Stimulated activated CD8-positive, alpha-beta memory T cell treated with anti-CD3 and anti-CD28 coated beads, Interleukin-4, amount 100 ng/mL, for 48 hours (primary cell): ENCODE results near the gene PYROXD2.

Experiments used
- DNase-seq: peaks from one replicate; pipeline ENCODE4 v3.0.0-alpha.2; 2020

PYROXD2 gene

DNA sequence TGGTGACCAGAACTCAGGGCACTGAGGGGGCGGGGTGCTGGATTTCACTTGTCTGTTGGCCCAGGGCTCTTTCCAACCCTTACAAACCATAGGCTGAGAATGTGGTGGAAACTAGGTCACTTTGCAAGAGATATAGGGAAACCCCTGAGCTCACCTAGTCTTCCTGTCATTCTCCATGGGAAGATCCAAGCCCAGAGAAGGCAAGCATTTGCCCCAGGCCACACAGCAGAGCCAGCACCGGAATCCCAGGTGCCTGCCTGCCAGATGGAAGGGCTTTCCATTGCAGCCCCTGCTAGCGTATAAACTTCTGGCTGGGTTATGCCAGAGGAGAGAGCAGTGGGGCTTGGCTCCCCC lies 427 bp downstream of the PYROXD2 start:
- DNase-seq, result no peak

DNA sequence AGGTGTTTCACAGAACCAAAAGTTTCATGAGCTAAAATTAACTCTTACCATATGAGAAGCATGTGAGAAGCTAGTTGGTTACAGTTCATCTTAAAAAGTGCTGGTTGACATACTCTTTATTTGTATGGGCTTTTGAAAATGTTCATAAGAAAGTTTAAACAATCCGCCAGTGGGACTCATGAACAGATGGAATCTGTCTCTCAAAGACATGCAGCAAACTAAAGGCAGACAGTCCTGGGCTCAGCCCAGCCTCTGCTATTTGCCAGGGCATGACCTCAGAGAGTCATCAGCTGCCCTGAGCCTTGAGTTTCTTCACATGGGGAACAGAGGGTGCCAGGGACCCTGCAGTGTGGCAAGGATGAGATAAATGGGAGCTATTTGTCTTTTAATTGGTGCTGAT lies 3.2 kb downstream of the PYROXD2 start:
- DNase-seq, result no peak

DNA sequence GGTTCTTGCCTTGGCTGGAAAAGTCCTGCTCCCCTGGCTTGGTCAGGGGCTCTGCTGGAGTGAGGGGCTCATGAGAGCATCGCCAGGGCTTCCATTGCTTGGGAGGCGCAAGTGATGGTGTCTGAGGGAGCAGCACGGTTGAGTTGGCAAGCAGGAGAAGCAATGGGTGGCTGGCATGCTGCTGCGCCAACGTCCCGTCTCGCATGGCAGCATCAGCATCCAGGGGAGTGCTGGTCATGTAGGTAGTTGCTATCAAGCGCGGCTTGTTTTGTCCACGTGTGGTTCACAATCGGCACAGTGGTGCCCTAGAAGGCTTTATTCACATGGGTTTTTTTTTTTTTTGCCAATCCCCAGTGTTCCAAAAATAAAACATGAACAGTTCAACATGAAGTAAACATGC lies 3.8 kb downstream of the PYROXD2 start:
- no peak for DNase-seq

DNA sequence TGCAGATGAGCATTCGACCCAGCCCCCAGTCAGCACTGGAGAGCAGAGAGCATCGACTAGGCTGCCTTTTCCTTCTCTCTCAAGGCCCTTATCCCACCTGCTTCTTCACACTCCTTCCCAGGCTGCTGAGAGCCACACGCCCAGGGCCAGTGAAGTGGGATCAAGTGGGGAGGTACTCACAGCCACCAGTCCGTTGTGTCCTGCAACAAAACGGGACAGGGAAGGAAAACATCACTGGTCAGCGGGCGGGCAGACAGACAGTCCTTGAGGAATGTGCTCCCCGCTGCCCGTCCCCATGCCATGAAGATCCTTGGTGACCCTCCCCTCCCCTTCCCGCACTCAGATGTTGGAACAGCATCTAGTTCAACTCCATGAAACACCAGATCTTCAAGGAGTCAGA lies 4.2 kb downstream of the PYROXD2 start:
- no peak for DNase-seq

DNA sequence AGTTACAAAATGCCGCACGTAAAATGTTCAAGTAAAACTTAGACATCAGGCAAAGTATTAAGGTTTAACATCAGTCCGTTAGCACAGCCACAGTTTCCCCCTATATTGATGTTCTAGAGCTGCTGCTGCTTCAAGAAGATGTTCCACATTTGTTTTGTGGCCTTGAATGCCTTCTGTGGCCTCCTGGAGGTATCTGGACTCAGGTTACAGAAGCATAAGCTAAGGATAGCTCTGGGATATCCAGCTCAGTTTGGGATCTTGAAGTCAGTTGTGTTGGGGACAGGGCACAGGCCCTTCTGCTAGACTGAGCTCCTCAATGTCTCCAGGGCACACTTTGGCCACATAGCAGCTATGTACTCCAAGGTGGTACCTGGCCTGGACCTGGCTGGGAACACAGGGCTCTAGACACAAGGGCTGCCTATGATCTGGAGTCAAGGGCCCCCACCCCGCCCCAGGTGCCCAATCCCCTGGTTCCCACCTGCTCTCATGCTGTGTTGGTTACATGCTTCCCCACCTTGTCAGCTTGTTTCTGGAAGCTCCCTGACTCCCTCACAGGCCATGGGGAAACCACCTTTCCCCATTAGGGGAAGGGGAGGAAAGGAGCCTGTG lies 4.7 kb downstream of the PYROXD2 start:
- no peak for DNase-seq

DNA sequence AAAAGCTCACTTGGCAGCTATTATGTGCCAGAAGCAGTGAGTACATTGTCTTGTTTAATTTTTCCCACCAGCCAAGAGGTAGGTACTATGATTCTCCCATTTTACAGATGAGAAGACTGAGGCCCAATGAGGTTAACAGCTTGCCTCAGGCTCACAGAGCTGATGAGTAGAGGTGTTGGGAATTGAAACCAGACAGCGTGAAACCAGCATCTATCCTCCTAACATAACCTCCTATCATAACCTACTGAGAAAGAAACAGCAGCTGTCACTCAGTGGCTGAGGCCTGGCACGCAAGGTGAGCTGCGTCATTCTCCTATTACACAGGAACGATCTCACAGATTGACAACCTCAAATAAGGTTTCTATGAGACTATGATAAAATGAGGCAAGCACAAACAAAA lies 6.2 kb downstream of the PYROXD2 start:
- no peak for DNase-seq

DNA sequence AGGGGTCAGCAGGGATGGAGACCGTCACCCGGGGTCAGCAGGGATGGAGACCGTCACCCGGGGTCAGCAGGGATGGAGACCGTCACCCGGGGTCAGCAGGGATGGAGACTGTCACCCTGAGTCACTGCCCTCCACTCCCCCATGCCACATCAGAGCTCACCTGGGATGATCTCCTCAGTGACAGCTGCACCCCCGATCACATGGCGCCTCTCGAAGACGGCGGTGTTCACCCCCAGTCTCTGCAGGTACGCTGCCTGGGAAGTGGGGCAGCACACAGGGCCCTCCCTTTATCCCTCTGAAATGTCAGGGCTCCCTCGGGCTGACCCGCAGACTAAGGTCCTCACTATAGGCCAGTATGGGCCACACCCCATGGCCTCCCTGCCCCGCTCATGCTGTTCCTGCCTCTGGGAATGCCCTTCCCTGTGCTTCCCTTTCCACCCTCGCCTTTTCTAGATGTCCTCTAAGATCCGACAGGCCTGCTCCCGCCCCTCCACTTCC lies 7.2 kb downstream of the PYROXD2 start:
- DNase-seq, result no peak

DNA sequence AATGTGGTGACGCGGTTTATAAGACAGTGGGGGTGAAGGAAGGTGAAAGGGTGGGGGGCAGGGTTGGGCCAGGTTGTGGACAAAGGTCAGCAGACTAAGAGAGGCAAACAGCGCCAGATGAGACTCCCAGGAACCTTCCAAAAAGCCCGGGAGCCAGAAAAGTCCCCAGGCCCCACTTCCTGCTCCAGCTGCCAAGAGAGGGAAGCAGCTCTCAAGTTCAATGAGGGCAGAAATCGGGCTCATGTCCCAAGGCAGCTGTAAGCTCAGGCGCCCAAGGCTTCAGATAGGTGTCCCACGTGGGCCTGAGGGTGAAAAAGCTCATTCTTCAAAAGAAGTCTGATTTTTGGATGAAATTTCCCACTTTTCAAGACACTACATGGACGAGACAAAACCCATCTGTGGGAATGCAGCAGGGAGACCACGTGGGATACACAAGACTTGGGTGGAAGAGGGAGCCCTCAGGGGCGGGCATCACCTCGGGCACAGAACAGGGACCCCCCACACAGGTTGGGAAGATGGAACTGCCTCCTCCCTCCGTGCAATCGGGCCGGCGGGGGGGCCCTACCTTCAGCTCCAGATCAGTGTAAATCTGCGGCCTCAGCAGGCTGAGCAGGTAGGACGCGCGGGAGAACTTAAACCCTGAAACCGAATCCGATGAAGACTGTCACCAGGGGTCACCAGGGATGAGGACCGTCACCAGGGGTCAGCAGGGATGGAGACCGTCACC lies 7.8 kb downstream of the PYROXD2 start:
- no peak for DNase-seq

DNA sequence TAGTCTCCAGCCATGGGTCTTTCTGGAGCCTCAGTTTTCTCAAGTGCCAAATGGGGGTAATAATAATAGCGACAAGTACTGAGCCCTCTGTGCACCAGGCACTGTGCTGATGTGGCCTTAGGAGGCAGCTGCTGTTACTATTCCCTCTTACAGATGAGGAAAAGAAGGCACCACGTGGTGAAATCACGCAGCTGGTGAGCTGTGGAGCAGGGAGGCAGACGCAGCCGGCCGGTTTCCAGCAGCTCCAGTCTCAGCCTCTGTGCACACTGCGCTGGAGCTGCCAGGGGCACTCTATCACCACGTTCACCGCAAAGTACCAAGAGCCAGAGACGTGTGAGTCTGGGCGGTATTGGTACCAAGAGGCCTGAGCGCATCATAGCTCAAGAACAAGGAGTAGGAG lies 9.6 kb downstream of the PYROXD2 start:
- DNase-seq, result no peak

DNA sequence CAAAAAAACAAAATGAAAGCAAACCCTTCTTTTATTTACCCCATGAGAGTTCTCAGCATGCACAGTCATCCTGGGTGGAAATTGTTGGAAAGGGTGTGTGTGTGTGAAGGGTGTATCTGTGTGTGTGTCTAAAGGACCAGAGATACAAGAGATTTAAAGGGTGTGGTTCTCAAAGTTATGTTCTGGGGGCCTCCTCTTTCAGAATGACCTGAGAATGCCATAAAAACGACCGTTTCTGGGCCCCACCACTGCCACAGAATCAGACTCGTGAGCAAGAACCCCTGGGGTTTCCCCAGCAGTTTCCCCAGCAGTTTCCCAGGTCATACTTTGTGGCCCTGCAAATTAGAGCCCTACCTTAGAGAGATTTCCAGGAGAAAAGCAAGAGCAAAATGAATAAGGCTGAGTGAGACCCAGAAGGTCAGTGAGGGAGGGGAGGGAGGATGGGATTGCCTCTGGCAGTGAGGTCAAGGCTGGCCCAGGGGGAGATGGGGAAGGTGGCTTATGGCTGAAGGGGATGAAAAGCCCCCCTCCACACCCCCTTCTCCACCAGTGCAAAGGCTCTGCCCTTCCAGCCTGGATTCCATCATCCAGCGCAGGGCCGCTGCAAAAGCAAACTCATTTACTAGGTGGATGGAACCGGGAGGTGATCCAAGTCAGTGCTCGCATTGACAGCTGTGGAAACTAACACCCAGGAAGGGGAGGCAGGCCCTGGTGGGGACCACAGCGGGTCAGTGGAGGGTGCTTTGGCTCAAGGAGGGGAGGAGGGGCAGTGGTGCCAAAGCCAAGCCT lies 10.2 kb downstream of the PYROXD2 start:
- DNase-seq, result peak; percentile 37

DNA sequence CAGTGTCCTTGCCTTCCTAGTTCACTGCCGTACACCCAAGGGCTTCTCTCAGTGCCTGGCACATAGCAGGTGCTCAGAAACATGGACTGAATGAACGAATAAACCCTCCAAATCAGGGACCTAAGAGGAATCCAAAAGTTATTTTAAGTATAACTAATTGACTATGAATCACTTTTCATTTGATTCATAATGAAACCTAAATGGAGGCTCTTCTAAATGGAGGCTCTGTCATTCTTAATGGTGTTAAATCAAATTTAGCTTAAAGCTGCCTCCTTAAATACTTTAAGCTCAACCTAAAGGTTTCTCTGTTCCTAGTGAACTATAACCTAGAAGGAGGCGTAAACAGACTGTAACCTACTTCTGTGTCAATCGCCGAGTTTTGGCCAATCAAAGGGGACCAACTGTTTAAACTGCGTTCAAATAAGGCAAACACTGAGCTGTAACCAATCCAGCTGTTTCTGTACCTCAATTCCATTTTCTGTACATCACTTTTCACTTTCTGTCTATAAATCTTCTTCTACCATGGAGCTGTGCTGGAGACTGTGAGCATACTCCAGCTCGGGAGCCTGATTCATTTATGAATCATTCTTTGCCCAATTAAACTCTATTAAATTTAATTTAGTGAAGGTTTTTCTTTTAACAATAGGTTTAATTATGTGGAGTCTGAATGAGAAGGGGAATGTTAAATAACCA lies 11.0 kb downstream of the PYROXD2 start:
- no peak for DNase-seq

DNA sequence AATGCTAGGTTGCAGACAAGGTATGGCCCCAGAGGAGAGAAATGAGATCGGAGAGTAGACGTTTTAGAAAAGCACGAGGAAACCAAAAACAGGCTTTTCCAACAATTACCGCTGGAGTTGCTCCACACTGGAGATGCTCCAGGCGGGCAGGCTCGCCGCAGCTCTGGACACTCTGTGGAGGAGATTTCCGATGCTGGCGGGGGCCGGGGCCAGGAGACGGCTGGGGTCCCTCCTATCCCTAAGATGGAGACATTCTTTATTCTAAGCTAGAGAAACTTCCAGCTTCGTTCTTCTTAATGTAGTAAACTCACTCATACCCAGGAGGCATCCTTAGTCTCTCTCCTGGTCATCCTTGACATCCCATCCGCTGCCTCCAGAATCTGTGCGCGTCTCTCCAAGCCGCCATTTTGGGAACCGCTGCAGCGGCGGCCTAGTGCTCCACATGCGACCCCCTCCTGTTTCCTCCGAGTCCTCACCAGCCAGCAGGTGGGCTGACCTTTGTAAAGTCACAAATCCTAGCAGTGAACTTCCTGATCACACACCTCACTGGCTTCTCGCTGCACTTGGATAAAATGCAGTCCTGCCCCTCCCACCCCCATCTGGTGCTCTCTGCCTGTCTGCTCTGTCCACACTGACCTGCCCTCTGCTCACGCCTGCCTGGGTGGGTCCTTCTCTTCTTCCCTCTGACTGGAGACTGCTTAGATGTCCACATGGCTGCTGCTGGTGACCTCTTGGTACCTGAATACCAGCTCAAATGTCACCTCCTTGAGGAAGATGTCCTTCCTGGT lies 11.9 kb downstream of the PYROXD2 start:
- no peak for DNase-seq

DNA sequence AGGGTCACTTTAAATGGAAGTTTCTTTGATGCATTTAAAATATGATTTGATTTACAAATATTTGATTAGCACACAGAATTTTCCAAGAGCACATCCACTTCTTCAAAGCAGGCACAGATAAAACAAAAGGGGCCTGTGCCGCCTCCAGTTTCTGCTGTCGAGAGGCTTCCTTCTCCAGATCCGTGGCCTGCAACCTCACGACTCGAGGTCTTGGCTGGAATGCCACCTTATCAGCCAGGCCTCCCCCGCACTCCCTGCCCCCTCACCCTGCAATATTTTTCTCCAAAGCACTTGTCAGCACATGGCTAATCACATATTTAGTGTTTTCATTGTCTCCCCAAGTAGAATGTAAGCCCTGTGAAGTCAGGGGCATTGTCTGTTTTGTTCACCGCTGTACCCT lies 12.5 kb downstream of the PYROXD2 start:
- DNase-seq, result no peak

DNA sequence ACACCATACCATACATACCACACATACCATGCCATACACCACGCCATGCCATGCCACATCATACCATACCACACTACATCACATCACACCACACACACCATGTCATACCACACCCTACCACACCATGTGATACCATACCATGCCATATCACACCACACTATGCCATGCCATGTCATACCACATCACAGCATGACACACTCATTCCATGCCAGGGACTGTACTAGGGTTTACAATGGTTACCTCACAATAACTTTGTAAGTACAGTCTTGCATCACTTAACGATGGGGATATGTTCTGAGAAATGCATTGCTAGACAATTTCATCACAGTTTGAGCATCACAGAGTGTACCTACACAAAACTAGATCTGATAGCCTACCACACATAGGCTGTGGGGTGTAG lies 14.5 kb downstream of the PYROXD2 start:
- no peak for DNase-seq

DNA sequence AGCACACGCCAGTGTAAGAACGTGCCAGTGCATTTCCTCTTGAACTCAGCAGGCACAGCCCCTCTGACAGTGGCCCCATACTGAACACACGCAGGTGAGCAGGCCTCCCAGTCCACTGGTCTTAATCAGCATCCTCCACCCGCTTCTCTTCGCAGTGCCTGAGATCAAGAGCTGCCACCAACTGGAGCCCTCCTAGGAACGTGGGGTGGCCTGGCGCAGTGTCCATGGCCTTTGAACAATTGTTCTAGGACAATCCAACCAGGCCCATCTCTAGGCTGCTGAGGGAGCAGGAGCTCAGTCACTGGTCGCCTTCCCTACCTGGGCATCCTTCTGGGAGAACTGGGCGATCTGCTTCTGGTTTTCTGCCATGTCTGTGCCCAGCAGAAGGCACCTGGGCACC lies 15.2 kb downstream of the PYROXD2 start:
- no peak for DNase-seq

DNA sequence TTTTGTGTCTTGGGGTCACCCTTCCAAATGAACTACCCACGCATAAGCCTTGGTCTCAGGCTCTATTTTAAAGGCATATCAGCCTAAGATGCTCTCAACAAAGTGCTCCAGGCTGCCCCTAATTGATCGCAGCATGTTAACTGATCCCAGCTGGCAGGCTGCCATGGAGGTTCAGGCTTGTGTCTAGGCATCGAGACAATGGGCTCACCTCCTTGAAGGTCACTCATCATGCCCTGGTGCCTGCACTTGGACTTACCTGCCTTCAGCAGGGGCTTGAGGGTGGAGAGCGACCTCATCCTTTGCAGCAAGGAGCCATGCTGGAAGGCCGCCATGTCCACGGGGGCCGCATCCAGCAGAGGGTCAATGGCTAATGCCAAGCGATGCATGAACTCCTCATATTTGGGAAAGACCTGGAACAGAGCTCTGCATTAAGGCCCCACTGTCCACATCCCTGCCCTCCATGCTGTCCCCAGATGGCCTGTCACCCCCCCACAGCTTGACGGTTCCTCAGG lies 17.8 kb downstream of the PYROXD2 start:
- no peak for DNase-seq

DNA sequence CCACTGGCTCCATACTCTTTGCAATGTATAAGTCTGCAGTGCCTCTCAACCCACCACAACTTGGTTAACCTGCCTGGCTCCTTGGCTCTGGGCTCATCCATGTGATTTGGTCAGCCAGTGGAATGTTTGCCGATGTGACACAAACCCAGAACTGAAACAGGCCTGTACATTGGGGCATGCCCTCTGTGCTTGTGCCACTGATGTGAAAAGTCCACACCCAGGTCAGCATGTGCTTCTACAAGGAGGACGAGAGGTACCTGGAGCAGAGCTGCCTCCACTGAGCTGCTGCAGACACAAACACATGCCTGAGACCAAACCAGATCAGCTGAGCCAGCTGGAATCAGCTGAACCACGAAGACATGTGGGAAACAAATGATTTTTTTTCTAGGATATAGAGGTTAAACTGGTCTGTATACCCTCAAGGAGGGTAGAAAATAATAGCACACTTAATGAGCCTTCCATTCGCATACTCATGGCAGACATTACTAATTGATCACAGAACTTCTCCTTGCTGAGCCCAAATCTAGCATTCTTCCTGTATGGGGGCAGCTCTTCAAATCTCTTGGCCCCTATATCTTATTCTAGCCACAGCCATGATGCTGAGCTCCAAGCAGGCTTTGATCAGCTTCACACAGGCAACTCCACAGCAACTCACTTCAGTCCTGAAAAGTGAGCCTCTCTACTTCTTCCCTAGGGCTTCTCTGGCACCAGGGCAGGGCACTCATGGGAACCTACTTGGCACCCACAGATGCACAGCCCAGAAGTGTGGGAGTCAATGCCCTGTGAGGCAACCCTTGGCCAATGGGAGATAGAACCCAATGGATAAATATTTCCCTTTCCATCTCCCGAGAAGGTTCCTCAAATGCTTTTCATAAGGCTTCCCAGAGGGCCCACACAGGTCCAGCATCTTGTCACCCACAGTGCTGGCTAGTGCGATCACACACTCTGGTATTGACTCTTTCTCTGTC lies 18.6 kb downstream of the PYROXD2 start:
- no peak for DNase-seq

DNA sequence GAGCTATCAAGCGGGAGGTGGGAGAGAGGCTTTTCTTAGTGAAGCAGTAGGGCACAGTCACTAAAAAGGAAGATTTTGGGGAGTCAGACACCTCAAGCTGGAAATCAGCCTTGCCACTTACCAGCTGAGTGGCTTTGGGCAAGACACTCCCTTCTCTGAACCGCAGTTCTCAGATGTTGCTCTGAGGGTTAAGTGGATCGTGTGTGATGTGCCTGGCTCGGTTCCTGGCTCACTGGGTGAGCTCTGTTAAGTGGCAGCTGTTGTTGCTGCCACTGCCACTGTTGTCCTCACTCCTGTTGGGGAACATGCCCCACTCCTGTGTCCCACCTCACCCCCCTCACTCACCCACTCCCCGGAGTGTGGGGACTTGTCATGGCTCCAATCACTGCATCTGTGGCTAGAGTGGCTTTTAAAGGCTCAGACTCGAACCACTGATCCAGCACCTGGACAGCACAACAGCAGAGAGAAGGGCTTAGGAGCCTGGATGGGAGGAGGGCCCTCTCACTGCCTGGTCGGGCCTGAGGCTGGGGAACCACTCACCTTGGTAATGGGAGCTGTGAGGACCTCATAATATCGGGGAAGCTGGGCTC lies 20.0 kb downstream of the PYROXD2 start:
- DNase-seq, result no peak

DNA sequence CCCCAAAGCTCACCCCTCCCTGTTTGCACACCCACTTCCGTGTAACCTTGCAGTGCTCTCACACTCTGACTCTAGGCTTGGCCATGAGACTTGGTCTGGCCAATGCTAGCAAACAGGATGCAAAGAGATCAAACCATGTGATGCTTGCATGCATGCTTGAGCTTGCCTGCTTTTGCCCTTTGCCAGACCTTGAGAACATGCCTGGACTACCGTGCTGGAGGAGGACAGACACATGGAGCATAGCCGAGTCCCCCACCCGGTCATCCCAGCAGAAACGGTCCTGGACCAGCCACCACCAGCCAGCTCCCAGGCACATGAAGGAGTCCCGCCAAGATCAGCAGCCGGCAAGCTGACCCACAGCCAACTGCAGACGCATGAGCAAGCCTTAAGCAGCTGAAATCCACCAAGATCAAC lies 23.4 kb downstream of the PYROXD2 start:
- no peak for DNase-seq

DNA sequence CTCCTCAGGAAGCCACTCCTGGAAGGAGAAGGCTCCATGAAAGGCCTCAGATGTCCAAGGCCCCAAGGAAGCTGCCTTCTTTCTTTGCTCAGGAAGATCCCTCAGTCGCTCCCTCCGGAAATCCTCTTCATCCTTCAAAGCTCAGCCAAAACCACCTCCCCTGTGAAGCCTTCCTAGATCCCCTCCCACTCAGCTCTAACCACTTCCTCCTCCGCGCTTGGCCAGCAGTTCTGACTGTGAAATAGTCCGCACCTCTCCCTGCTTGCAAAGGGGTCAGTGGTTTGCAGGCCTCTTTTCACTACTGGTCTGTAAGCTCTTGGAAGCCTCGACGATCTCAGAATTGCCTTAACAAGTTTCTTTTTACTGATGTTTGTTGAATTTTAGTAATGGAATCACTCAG lies 23.9 kb downstream of the PYROXD2 start:
- no peak for DNase-seq

DNA sequence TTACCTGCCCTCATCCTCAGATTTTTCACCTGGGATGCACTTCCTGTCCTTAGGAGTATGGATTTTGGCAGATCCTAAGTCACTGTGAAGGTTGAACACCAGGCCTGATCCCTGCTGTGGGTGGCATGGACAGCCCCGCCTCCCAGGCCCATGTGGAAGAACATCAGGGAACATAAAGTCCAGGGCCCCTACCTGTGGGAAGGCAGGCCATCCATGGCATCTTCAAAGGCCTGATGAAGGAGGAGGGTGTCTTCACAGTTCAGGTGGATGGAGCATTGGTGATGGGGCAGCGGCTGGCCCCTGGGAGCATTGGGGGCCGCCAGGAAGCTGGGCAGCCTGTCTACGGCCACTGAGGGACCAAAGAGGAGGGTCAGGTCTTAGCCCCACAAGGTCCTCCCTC lies 24.6 kb downstream of the PYROXD2 start:
- DNase-seq, result no peak
